Measurements from ENCODE around the gene ARL15.
"Not testable (repeated sequence)": the region's sequence is repeated elsewhere in the genome, so short reads cannot be mapped to it uniquely, and the experiment has no call there.

Gene ARL15

DNA sequence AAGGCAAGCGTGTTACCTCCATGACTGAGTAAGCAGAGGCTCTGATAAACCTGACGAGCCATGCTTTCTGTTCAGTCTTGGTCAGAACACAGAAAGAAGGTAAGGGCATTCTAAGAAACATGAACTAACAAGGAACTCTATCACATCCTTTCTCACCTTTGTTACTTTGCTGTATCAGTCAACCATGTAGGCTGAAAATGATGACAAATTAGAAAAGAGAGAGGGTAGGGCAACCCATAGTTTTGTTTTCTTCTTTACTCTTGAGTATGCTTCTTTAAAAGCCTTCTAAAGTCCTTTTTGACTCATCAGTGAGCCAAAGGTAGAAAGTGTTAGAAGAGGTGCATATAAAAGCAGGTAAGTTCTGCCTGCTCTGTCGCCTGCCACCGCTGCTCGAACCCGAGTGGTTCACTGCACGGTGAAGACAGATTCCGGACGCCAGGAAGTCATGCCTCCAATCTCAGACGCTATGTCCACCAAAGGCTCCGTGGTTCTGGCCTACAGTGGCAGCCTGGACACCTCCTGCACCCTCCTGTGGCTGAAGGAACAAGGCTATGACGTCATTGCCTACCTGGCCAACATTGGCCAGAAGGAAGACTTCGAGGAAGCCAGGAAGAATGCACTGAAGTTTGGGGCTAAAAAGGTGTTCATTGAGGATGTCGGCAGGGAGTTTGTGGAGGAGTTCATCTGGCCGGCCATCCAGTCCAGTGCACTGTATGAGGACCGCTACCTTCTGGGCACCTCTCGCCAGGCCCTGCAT is 451.5 kb downstream of the ARL15 start:
- TF ChIP-seq, protein P1, sequence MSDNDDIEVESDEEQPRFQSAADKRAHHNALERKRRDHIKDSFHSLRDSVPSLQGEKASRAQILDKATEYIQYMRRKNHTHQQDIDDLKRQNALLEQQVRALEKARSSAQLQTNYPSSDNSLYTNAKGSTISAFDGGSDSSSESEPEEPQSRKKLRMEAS (IDR thresholded peaks at IDR 0.05; ENCODE audit: low read depth, low read length): no peak
- TF ChIP-seq, protein P2, sequence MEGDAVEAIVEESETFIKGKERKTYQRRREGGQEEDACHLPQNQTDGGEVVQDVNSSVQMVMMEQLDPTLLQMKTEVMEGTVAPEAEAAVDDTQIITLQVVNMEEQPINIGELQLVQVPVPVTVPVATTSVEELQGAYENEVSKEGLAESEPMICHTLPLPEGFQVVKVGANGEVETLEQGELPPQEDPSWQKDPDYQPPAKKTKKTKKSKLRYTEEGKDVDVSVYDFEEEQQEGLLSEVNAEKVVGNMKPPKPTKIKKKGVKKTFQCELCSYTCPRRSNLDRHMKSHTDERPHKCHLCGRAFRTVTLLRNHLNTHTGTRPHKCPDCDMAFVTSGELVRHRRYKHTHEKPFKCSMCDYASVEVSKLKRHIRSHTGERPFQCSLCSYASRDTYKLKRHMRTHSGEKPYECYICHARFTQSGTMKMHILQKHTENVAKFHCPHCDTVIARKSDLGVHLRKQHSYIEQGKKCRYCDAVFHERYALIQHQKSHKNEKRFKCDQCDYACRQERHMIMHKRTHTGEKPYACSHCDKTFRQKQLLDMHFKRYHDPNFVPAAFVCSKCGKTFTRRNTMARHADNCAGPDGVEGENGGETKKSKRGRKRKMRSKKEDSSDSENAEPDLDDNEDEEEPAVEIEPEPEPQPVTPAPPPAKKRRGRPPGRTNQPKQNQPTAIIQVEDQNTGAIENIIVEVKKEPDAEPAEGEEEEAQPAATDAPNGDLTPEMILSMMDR (IDR thresholded peaks at IDR 0.05; ENCODE audit: low read depth, low read length): no peak
- no peak for TF ChIP-seq MYC (IDR thresholded peaks at IDR 0.05; ENCODE audit: low read depth, low read length)
- TF ChIP-seq POLR2A (IDR thresholded peaks at IDR 0.05; ENCODE audit: extremely low read depth, insufficient read length): no peak
- H3K4me3 ChIP-seq (ENCODE audit: low read depth, low read length): no peak overlapping the region
- DNase-seq (ENCODE audit: low read depth): no peak

DNA sequence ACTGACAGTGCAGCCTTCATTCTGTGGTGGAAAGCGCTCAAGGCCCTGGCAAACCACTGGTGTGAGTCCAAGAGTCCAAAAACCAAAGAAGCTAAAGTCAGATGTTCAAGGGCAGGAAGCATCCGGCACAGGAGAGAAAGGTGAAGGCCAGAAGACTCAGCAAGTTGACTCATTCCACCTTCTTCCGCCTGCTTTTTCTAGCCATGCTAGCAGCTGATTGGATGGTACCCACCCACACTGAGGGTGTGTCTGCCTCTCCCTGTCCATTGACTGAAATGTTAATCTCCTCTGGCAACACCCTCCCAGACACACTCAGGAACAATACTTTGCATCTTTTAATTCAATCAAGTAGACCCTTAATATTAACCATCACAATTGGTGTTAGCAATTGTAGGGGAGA is 453.9 kb downstream of the ARL15 start:
- H3K4me3 ChIP-seq (ENCODE audit: low read depth, low read length): no peak overlapping the region
- no peak for DNase-seq (ENCODE audit: low read depth)

DNA sequence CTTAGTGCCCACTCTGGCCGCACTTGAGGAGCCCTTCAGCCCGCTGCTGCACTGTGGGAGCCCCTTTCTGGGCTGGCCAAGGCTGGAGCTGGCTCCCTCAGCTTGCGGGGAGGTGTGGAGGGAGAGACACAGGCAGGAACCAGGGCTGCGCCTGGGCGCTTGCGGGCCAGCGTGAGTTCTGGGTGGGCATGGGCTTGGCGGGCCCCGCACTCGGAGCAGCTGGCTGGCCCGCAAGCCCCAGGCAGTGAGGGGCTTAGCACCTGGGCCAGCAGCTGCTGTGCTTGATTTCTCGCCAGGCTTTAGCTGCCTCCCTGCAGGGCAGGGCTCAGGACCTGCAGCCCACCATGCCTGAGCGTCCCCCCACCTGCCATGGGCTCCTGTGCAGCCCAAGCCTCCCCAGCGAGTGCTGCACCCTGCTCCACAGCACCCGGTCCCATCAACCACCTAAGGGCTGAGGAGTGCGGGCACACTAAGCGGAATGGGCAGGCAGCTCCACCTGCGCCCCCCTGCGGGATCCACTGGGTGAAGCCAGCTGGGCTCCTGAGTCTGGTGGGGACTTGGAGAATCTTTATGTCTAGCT is 473.4 kb downstream of the ARL15 start:
- not testable (repeated sequence) for DNase-seq (ENCODE audit: low read depth); H3K4me3 ChIP-seq (ENCODE audit: low read depth, low read length)

More for the DNA sequence above, 453.9 kb downstream of the ARL15 start:
- TF ChIP-seq, protein P1 (IDR thresholded peaks at IDR 0.05; ENCODE audit: low read depth, low read length): no peak
- TF ChIP-seq MYC (IDR thresholded peaks at IDR 0.05; ENCODE audit: low read depth, low read length) (no peak), POLR2A (IDR thresholded peaks at IDR 0.05; ENCODE audit: extremely low read depth, insufficient read length) (no peak)
- TF ChIP-seq, protein P2 (IDR thresholded peaks at IDR 0.05; ENCODE audit: low read depth, low read length): no peak

DNA sequence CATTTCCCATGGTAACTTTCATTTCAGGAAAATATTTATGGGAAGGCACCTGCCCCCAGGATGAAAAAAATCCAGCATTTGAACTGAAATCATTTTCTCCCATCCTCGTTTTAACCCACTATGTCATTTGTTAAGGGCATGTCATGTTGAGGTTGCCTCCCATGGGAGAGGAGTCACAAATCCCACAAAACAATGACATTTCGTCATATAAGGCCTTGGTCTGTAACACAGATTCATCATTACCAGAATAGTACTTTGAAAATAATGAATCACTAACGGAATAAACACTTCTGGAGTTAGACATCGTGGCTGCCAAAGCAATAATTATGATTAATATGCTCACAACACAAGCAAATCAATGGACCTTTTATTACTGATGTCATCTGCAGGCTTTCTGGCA is 475.9 kb downstream of the ARL15 start:
- TF ChIP-seq, protein P2 (IDR thresholded peaks at IDR 0.05; ENCODE audit: low read depth, low read length): no peak
- TF ChIP-seq, protein P1 (IDR thresholded peaks at IDR 0.05; ENCODE audit: low read depth, low read length): no peak
- no peak for TF ChIP-seq POLR2A (IDR thresholded peaks at IDR 0.05; ENCODE audit: extremely low read depth, insufficient read length)
- TF ChIP-seq MYC (IDR thresholded peaks at IDR 0.05; ENCODE audit: low read depth, low read length): no peak
- DNase-seq (ENCODE audit: low read depth): peak; percentile 4
- H3K4me3 ChIP-seq (ENCODE audit: low read depth, low read length): no peak overlapping the region
